Uterus (tissue), 4 donors: Measurements from ENCODE around the gene THAP4. TPM values are rescaled to one million over a fixed set of nuclear protein-coding genes. Genes with fewer than 3 reads are reported as not detected.

ENCODE experiments used
- DNase-seq, 2 donors: peaks; one replicate each; pipeline ENCODE4 v3.0.0-alpha.2; 2019 to 2020
- H3K27ac ChIP-seq, 2 donors: fragments of 200-600 bp; sonication (generic); 1 replicate in 1 of 2; 2 replicates in 1 of 2; pipeline ENCODE4 v1.5.1; 2016 to 2018
- H3K27me3 ChIP-seq, 2 donors: fragments of 200-600 bp; sonication (generic); one replicate each; pipeline ENCODE4 v1.5.1; 2018 to 2019; ENCODE audit warnings: control low read depth in 1 of 2
- H3K36me3 ChIP-seq, 2 donors: fragments of 200-600 bp; sonication (generic); one replicate each; pipeline ENCODE4 v1.5.1; 2019; ENCODE audit warnings: control low read depth in 1 of 2
- H3K4me1 ChIP-seq, 2 donors: fragments of 200-600 bp; sonication (generic); one replicate each; pipeline ENCODE4 v1.5.1; 2018 to 2019; ENCODE audit warnings: control low read depth in 1 of 2
- H3K4me3 ChIP-seq, 2 donors: fragments of 200-600 bp; sonication (generic); 1 replicate in 1 of 2; 2 replicates in 1 of 2; pipeline ENCODE4 v1.5.1; 2018 to 2019; ENCODE audit warnings: mild to moderate bottlenecking in 1 of 2
- H3K9me3 ChIP-seq, 2 donors: fragments of 200-600 bp; sonication (generic); one replicate each; pipeline ENCODE4 v1.5.1; 2019; ENCODE audit warnings: control low read depth in 1 of 2
- POLR2A ChIP-seq, 2 donors: fragments of 450-650 bp; IDR thresholded peaks; one replicate each; pipeline ENCODE4 v1.6.1; 2016; ENCODE audit warnings: antibody characterized with exemption in 2 of 2, mild to moderate bottlenecking in 1 of 2, moderate library complexity in 1 of 2
- intact Hi-C: fragments of 100-400 bp; cut with DNase I; formaldehyde crosslinking; loops from one replicate; pipeline ENCODE4 v1.15.1; 2023; ENCODE audit warnings: low total_unique reads
- total RNA-seq, 4 donors: library from RNA; depleted of rRNA in 3 of 4; stranded (reverse); fragments of >200 nt in 3 of 4; gene quantifications; one replicate each; pipeline versions ENCODE4 v1.1.0 to v1.2.4, GENCODE V29; 2014 to 2023
- TF ChIP-seq, protein P1 (sequence below), 4 experiments: fragments of 200-600 bp in 2 of 4; fragments of 450-650 bp in 2 of 4; sonication (generic) in 2 of 4; IDR thresholded peaks; one replicate each; pipeline ENCODE4 v1.5.1; 2016 to 2019; ENCODE audit warnings: antibody characterized with exemption in 4 of 4, mild to moderate bottlenecking in 2 of 4, moderate library complexity in 1 of 4
- donor health status: DM: yes; HTN: yes; CAD: no.

The THAP4 gene
- total RNA-seq, 4 donors from 2014 or later = 21.2 to 42.7 (median 28.9) TPM

DNA sequence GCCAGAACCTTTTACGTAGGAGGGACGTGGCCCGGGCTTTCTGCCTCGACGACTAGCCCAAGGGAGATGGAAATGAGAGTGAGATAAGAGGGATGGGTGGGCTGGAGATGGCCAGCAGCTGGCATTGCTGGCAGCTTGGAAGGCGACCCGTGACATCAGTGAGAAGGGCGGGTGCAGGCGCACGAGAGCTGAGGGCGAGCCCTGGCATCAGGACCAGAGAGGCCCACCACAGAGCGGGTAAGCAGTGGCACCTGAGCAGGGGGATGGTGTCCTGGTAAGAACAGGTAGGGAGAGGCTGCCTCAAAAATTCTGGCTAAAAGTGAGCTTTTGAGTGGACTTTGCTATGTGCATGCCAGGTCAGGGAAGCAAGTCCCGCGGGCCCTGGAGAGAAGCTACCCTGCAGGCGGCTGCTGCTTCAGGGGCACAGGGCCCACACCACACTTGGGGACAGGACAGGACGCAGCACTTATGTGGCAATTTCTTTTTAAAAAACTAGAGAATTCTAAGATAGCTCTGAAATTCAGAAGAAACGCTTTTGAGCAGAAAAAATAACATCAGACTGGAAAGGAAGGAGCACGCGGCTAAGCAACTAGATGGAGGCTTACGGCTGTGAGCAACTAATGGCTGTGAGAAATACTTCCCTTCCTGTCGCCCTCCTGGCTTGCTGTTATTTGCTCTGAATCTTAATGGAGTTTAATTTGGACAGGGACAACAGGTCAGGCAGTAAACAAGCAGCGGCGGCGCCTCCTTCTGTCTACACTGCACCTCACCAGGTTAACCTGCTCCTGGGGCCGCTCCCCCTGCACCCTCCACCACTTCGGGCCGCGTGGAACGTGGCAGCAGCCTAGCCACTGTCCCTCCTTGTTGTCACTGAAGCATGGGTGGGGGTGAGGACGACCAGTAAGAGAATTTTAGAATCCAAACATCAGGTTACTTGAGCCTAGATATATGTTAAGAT lies 20.5 kb downstream of the THAP4 start:
- H3K9me3 ChIP-seq = no peaks in the 10 kb centered on the region
- no peaks in the 10 kb centered on the region for H3K4me1 ChIP-seq
- DNase-seq = no peak
- H3K27me3 ChIP-seq = no peaks in the 10 kb centered on the region
- no peak for TF ChIP-seq POLR2A (IDR thresholded peaks at IDR 0.05)
- TF ChIP-seq, protein P1, sequence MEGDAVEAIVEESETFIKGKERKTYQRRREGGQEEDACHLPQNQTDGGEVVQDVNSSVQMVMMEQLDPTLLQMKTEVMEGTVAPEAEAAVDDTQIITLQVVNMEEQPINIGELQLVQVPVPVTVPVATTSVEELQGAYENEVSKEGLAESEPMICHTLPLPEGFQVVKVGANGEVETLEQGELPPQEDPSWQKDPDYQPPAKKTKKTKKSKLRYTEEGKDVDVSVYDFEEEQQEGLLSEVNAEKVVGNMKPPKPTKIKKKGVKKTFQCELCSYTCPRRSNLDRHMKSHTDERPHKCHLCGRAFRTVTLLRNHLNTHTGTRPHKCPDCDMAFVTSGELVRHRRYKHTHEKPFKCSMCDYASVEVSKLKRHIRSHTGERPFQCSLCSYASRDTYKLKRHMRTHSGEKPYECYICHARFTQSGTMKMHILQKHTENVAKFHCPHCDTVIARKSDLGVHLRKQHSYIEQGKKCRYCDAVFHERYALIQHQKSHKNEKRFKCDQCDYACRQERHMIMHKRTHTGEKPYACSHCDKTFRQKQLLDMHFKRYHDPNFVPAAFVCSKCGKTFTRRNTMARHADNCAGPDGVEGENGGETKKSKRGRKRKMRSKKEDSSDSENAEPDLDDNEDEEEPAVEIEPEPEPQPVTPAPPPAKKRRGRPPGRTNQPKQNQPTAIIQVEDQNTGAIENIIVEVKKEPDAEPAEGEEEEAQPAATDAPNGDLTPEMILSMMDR (IDR thresholded peaks at IDR 0.05) = no peak
- H3K36me3 ChIP-seq = no peaks in the 10 kb centered on the region
- H3K27ac ChIP-seq = no peak overlapping the region
- no peak overlapping the region for H3K4me3 ChIP-seq
- intact Hi-C loops = no loop called here

DNA sequence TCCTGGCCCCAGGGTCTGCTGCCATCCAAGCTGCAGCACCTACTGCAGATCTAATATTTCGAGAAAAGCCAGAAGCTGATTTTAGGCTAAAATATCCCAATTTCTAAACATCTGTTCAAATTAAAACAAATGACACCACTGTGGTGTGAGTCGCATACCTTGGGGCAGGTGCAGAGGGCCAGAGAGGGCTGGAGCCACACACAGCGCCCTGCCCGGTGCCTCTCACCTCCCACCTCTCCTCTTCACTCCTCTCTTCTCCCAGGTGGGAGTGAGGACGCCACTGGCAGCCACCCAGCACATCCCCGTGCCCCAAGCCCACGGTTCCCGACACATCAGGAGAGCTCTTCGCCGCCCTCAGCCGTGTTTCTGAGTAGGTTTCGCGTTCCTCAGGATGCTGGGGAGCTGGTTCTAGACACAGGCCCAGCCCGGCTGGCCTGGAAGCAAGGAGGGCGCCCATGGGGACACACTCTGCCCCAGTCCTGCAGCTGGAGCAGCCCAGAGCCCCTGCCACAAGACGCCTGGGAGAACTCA lies 21.4 kb downstream of the THAP4 start:
- H3K4me1 ChIP-seq = no peaks in the 10 kb centered on the region
- intact Hi-C loops = no loop called here
- H3K36me3 ChIP-seq = no peaks in the 10 kb centered on the region
- no peaks in the 10 kb centered on the region for H3K27me3 ChIP-seq
- no peaks in the 10 kb centered on the region for H3K9me3 ChIP-seq
- H3K4me3 ChIP-seq = no peak overlapping the region
- no peak overlapping the region for H3K27ac ChIP-seq
- DNase-seq = no peak
- no peak for TF ChIP-seq POLR2A (IDR thresholded peaks at IDR 0.05)
- TF ChIP-seq, protein P1 (IDR thresholded peaks at IDR 0.05) = no peak

DNA sequence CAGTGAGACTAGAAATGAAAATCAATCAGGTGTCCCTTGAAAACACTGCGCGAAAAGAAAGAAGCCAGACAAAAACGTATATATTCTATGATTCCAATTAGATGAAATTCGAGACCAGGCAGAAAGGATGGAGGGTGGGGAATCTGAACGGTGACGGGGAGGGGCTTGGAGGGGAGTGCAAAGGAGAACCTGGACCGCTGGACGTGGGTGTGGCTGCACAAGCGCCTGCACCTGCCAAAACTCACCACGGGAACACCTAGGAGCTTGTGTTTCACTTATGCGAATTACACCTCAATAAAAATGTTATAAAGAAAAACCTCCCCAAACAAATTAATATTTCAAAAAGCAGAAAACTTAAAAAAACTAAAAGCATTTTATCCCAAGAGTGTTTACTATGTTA lies 21.9 kb downstream of the THAP4 start:
- intact Hi-C loops = no loop called here
- no peaks in the 10 kb centered on the region for H3K4me1 ChIP-seq
- H3K27ac ChIP-seq = no peak overlapping the region
- no peak for DNase-seq
- no peaks in the 10 kb centered on the region for H3K9me3 ChIP-seq
- H3K4me3 ChIP-seq = no peak overlapping the region
- no peak for TF ChIP-seq POLR2A (IDR thresholded peaks at IDR 0.05)
- TF ChIP-seq, protein P1 (IDR thresholded peaks at IDR 0.05) = no peak
- H3K27me3 ChIP-seq = no peaks in the 10 kb centered on the region
- H3K36me3 ChIP-seq = no peaks in the 10 kb centered on the region

DNA sequence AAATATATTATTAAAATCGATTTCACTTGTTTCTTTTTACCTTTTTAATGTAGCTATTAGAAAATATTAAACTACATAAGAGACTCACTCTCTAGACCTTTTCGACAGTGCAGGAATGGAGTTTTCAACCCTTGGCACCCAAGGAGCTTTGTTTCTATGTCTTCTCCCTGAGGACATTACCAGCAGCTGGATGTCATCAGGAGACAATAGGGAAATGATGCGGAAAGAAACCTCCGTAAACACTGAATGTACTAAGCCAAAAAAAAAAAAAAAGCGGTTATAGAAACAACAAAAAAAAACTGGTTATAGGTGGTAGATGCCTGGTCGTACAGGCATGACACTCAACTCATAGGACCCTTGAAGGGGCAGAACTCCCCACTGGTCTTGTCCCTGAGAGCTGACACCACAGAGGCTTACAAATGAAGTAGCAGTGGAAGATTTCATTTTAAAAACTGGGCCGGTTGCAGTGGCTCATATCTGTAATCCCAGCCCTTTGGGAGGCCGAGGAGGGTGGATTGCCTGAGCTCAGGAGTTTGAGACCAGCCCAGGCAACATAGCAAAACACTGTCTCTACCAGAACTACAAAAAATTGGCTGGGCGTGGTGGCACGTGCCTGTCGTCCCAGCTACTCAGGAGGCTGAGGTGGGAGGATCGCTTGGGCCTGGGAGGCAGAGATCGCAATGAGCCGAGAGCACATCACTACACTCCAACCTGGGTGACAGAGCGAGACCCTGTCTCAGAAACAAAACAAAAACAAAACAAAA lies 23.8 kb downstream of the THAP4 start:
- Histone ChIP-seq H3K27ac (peak overlapping the region; percentile 38 to 44), H3K27me3 (no peaks in the 10 kb centered on the region), H3K9me3 (no peaks in the 10 kb centered on the region), H3K36me3 (no peaks in the 10 kb centered on the region), H3K4me1 (no peaks in the 10 kb centered on the region), H3K4me3 (no peak overlapping the region)
- DNase-seq = no peak
- TF ChIP-seq, protein P1 (IDR thresholded peaks at IDR 0.05) = no peak
- TF ChIP-seq POLR2A (IDR thresholded peaks at IDR 0.05) = no peak
- intact Hi-C loops = no loop called here
